Stimulated activated CD8-positive, alpha-beta memory T cell treated with anti-CD3 and anti-CD28 coated beads, Interleukin-7, amount 100 ng/mL, for 24 hours (primary cell): ENCODE measurements around the gene SYCE3.
A peak's percentile ranks its signal among the peaks of the same experiment; 100 is the strongest.
"Not testable (repeated sequence)": the region's sequence is repeated elsewhere in the genome, so short reads cannot be mapped to it uniquely, and the experiment has no call there.

ENCODE experiments used
- DNase-seq: peaks from one replicate; pipeline ENCODE4 v3.0.0-alpha.2; 2020; ENCODE audit warnings: low read depth

Gene SYCE3

GRCh38 chr22:50520184-50520583 is 42.5 kb downstream of the SYCE3 start:
- not testable (repeated sequence) for DNase-seq

GRCh38 chr22:50519151-50519550 is 43.6 kb downstream of the SYCE3 start:
- DNase-seq: no peak

GRCh38 chr22:50518606-50519005 is 44.1 kb downstream of the SYCE3 start:
- no peak for DNase-seq

- DNase-seq: no peak
Observed at GRCh38 chr22:50517495-50518260, 45.0 kb downstream of the SYCE3 start.

GRCh38 chr22:50516891-50517290 is 45.8 kb downstream of the SYCE3 start:
- DNase-seq: no peak

- DNase-seq: no peak
Observed at GRCh38 chr22:50516068-50516467, 46.7 kb downstream of the SYCE3 start.

- DNase-seq: no peak
Observed at GRCh38 chr22:50513175-50513574, 49.5 kb downstream of the SYCE3 start.

- DNase-seq: no peak
Observed at GRCh38 chr22:50508897-50509296, 53.8 kb downstream of the SYCE3 start.

GRCh38 chr22:50507991-50508884 is 54.5 kb downstream of the SYCE3 start, which contains the start of gene NCAPH2:
TSS of gene NCAPH2 (plus strand) at chr22:50508224. CDS start at chr22:50508338, 114 bp downstream.
- DNase-seq: peak; percentile 97

GRCh38 chr22:50507421-50507990 is 55.2 kb downstream of the SYCE3 start, which contains the start of gene LMF2:
TSS of gene LMF2 (minus strand) at chr22:50507702. CDS start at chr22:50507675, 27 bp downstream.
- DNase-seq: peak; percentile 87

GRCh38 chr22:50506611-50507420 is 55.9 kb downstream of the SYCE3 start:
- no peak for DNase-seq

- DNase-seq: no peak
Observed at GRCh38 chr22:50505776-50506610, 56.7 kb downstream of the SYCE3 start.

- DNase-seq: no peak
Observed at GRCh38 chr22:50505276-50505775, 57.4 kb downstream of the SYCE3 start.

- no peak for DNase-seq
Observed at GRCh38 chr22:50504369-50505211, 58.1 kb downstream of the SYCE3 start.

- no peak for DNase-seq
Observed at GRCh38 chr22:50503475-50504145, 59.1 kb downstream of the SYCE3 start.

GRCh38 chr22:50502628-50503474 is 59.9 kb downstream of the SYCE3 start:
- no peak for DNase-seq

- DNase-seq: no peak
Observed at GRCh38 chr22:50502096-50502495, 60.6 kb downstream of the SYCE3 start.
